Mesenchymal stem cell (in vitro differentiated cells and primary cell): ENCODE measurements around the gene CNTNAP2.

ENCODE experiments used
- DNase-seq: peaks from one replicate; pipeline ENCODE4 v3.0.0-alpha.2; 2013
- H2AFZ ChIP-seq: one replicate; pipeline ENCODE4 v1.6.1; 2013; ENCODE audit warnings: low read depth, mild to moderate bottlenecking, control low read depth, inconsistent platforms, low read length, moderate library complexity
- H2AK5ac ChIP-seq: 2 replicates; pipeline ENCODE4 v1.6.1; 2013; ENCODE audit warnings: low read length, moderate library complexity, mild to moderate bottlenecking, inconsistent platforms; ENCODE audit not compliant: severe bottlenecking
- H2BK120ac ChIP-seq: one replicate; pipeline ENCODE4 v1.6.1; 2013; ENCODE audit warnings: low read depth, mild to moderate bottlenecking, inconsistent platforms, low read length, moderate library complexity
- H2BK12ac ChIP-seq, 2 experiments: one replicate each; pipeline ENCODE4 v1.6.1; 2013; ENCODE audit warnings: inconsistent platforms in 2 of 2, low read length in 2 of 2, mild to moderate bottlenecking in 2 of 2, moderate library complexity in 2 of 2, control low read depth in 1 of 2
- H2BK15ac ChIP-seq: one replicate; pipeline ENCODE4 v1.6.1; 2013; ENCODE audit warnings: mild to moderate bottlenecking, low read depth, inconsistent platforms; ENCODE audit not compliant: poor library complexity, severe bottlenecking
- H2BK5ac ChIP-seq: 2 replicates; pipeline ENCODE4 v1.6.1; 2013; ENCODE audit warnings: low read depth, mild to moderate bottlenecking, low read length, control low read depth, inconsistent platforms; ENCODE audit not compliant: poor library complexity, severe bottlenecking
- H3K14ac ChIP-seq, 2 experiments: one replicate each; pipeline ENCODE4 v1.6.1; 2013; ENCODE audit warnings: inconsistent platforms in 2 of 2, low read length in 2 of 2, control low read depth in 1 of 2, mild to moderate bottlenecking in 1 of 2, moderate library complexity in 1 of 2
- H3K18ac ChIP-seq, 2 experiments: one replicate each; pipeline ENCODE4 v1.6.1; 2013; ENCODE audit warnings: inconsistent platforms in 2 of 2, low read length in 2 of 2, control low read depth in 1 of 2, low read depth in 1 of 2, mild to moderate bottlenecking in 1 of 2
- H3K23ac ChIP-seq, 2 experiments: one replicate each; pipeline ENCODE4 v1.6.1; 2013; ENCODE audit warnings: inconsistent platforms in 2 of 2, low read length in 2 of 2, mild to moderate bottlenecking in 2 of 2, moderate library complexity in 2 of 2, control low read depth in 1 of 2
- H3K27ac ChIP-seq: 2 replicates; pipeline ENCODE4 v1.5.1; 2013; ENCODE audit warnings: mild to moderate bottlenecking, moderate library complexity, low read length, control low read depth, inconsistent platforms; ENCODE audit not compliant: poor library complexity, severe bottlenecking
- H3K27me3 ChIP-seq, 2 experiments: 2 replicates each; pipeline versions ENCODE4 v1.6.1 to v1.7.0; 2013; ENCODE audit warnings: low read length in 2 of 2, mild to moderate bottlenecking in 2 of 2, moderate library complexity in 2 of 2, control low read depth in 1 of 2, inconsistent platforms in 1 of 2; ENCODE audit not compliant: control insufficient read depth in 1 of 2, insufficient read depth in 1 of 2
- H3K36me3 ChIP-seq, 2 experiments: 2 replicates each; pipeline versions ENCODE4 v1.6.1 to v1.7.0; 2013; ENCODE audit warnings: low read length in 2 of 2, control low read depth in 1 of 2, inconsistent platforms in 1 of 2, low read depth in 1 of 2, mild to moderate bottlenecking in 1 of 2; ENCODE audit not compliant: insufficient read depth in 2 of 2, control insufficient read depth in 1 of 2
- H3K4ac ChIP-seq, 2 experiments: one replicate each; pipeline ENCODE4 v1.6.1; 2013; ENCODE audit warnings: inconsistent platforms in 2 of 2, low read length in 2 of 2, mild to moderate bottlenecking in 2 of 2, moderate library complexity in 2 of 2, control low read depth in 1 of 2, low read depth in 1 of 2
- H3K4me1 ChIP-seq: 2 replicates; pipeline ENCODE4 v1.6.1; 2013; ENCODE audit warnings: low read depth, low read length, control low read depth; ENCODE audit not compliant: control insufficient read depth, insufficient read depth
- H3K4me2 ChIP-seq: 2 replicates; pipeline ENCODE4 v1.6.1; 2013; ENCODE audit warnings: low read length, mild to moderate bottlenecking, inconsistent platforms; ENCODE audit not compliant: poor library complexity, severe bottlenecking
- H3K4me3 ChIP-seq, 2 experiments: 2 replicates each; pipeline versions ENCODE4 v1.5.1 to v1.7.0; 2013; ENCODE audit warnings: low read length in 2 of 2, mild to moderate bottlenecking in 2 of 2, control low read depth in 1 of 2, low read depth in 1 of 2; ENCODE audit not compliant: insufficient read depth in 1 of 2
- H3K79me1 ChIP-seq: replicated peaks from 2 replicates; pipeline ENCODE4 v1.6.1; 2013; ENCODE audit warnings: mild to moderate bottlenecking, control low read depth, low read length, inconsistent platforms; ENCODE audit not compliant: poor library complexity, severe bottlenecking
- H3K9ac ChIP-seq: 2 replicates; pipeline ENCODE4 v1.7.0; 2013; ENCODE audit warnings: mild to moderate bottlenecking, low read length, moderate library complexity
- H3K9me3 ChIP-seq: 2 replicates; pipeline ENCODE4 v1.7.0; 2013; ENCODE audit warnings: mild to moderate bottlenecking, low read length; ENCODE audit not compliant: control insufficient read depth
- H4K8ac ChIP-seq: one replicate; pipeline ENCODE4 v1.6.1; 2013; ENCODE audit warnings: inconsistent platforms, mild to moderate bottlenecking, low read length, moderate library complexity
- H4K91ac ChIP-seq: one replicate; pipeline ENCODE4 v1.6.1; 2013; ENCODE audit warnings: mild to moderate bottlenecking, low read length, inconsistent platforms
- WGBS: methylation state at CpG from one replicate; pipeline ENCODE4 v1.1.7; 2013; ENCODE audit warnings: mixed read lengths; 5-methylcytosine and 5-hydroxymethylcytosine counted together

CNTNAP2 gene

GRCh38 chr7:148379677-148380076, 2263.1 kb downstream of the CNTNAP2 start:
- Histone ChIP-seq H2BK12ac (no peak overlapping the region), H3K4me1 (no peaks in the 10 kb centered on the region), H3K4ac (no peak overlapping the region), H3K79me1 (no peaks in the 10 kb centered on the region), H2BK5ac (no peak overlapping the region), H2AFZ (no peak overlapping the region), H3K4me2 (no peak overlapping the region), H3K27me3 (peaks cover 0 to 2% of the 10 kb centered on the region in 2 experiments), H3K18ac (no peak overlapping the region), H3K36me3 (no peaks in the 10 kb centered on the region), H3K4me3 (no peak overlapping the region), H3K14ac (no peak overlapping the region), H4K91ac (no peak overlapping the region), H2AK5ac (no peak overlapping the region), H3K9ac (no peak overlapping the region), H3K9me3 (peaks cover 3% of the 10 kb centered on the region), H3K23ac (no peak overlapping the region), H2BK15ac (no peak overlapping the region), H2BK120ac (no peak overlapping the region), H4K8ac (no peak overlapping the region), H3K27ac (no peak overlapping the region)
- 80% methylated on average over 6 of the region's 9 CpGs for WGBS
- DNase-seq: no peak

- H2BK15ac ChIP-seq: no peak overlapping the region
- H3K9me3 ChIP-seq: peaks cover 3% of the 10 kb centered on the region
- H2BK12ac ChIP-seq: no peak overlapping the region
- no peak overlapping the region for H3K18ac ChIP-seq
- H2BK5ac ChIP-seq: no peak overlapping the region
- H3K36me3 ChIP-seq: no peaks in the 10 kb centered on the region
- no peaks in the 10 kb centered on the region for H3K4me1 ChIP-seq
- peaks cover 0 to 2% of the 10 kb centered on the region in 2 experiments for H3K27me3 ChIP-seq
- no peak overlapping the region for H3K14ac ChIP-seq
- no peak overlapping the region for H2AFZ ChIP-seq
- no peak overlapping the region for H4K91ac ChIP-seq
- no peak overlapping the region for H3K4ac ChIP-seq
- no peak for DNase-seq
- H2AK5ac ChIP-seq: no peak overlapping the region
- H3K79me1 ChIP-seq: no peaks in the 10 kb centered on the region
- H4K8ac ChIP-seq: no peak overlapping the region
- H3K4me3 ChIP-seq: no peak overlapping the region
- no peak overlapping the region for H2BK120ac ChIP-seq
- H3K4me2 ChIP-seq: no peak overlapping the region
- H3K9ac ChIP-seq: no peak overlapping the region
- no peak overlapping the region for H3K27ac ChIP-seq
- H3K23ac ChIP-seq: no peak overlapping the region
- WGBS: 77% methylated on average over 13 of the region's 13 CpGs
Measured at GRCh38 chr7:148380596-148381419, 2264.2 kb downstream of the CNTNAP2 start.

- WGBS: 79% methylated on average over 8 of the region's 8 CpGs
- H4K91ac ChIP-seq: no peak overlapping the region
- no peak overlapping the region for H3K23ac ChIP-seq
- no peak overlapping the region for H3K18ac ChIP-seq
- no peaks in the 10 kb centered on the region for H3K4me1 ChIP-seq
- H3K4me2 ChIP-seq: no peak overlapping the region
- no peak for DNase-seq
- no peak overlapping the region for H2BK5ac ChIP-seq
- no peak overlapping the region for H3K27ac ChIP-seq
- no peak overlapping the region for H3K14ac ChIP-seq
- H3K9ac ChIP-seq: no peak overlapping the region
- H3K4me3 ChIP-seq: no peak overlapping the region
- no peak overlapping the region for H2AK5ac ChIP-seq
- no peaks in the 10 kb centered on the region for H3K36me3 ChIP-seq
- no peak overlapping the region for H2AFZ ChIP-seq
- H4K8ac ChIP-seq: no peak overlapping the region
- peaks cover 3% of the 10 kb centered on the region for H3K9me3 ChIP-seq
- H3K4ac ChIP-seq: no peak overlapping the region
- H3K27me3 ChIP-seq: peaks cover 0 to 2% of the 10 kb centered on the region in 2 experiments
- H2BK12ac ChIP-seq: no peak overlapping the region
- no peak overlapping the region for H2BK15ac ChIP-seq
- H2BK120ac ChIP-seq: no peak overlapping the region
- no peaks in the 10 kb centered on the region for H3K79me1 ChIP-seq
Measured at GRCh38 chr7:148382596-148382995, 2266.0 kb downstream of the CNTNAP2 start.

- H2BK12ac ChIP-seq: no peak overlapping the region
- no peak overlapping the region for H3K27ac ChIP-seq
- H3K36me3 ChIP-seq: no peaks in the 10 kb centered on the region
- no peak for DNase-seq
- H2BK120ac ChIP-seq: no peak overlapping the region
- WGBS: 91% methylated on average over 14 of the region's 14 CpGs
- no peak overlapping the region for H2AFZ ChIP-seq
- H3K4ac ChIP-seq: no peak overlapping the region
- no peak overlapping the region for H3K23ac ChIP-seq
- H2AK5ac ChIP-seq: no peak overlapping the region
- no peak overlapping the region for H3K14ac ChIP-seq
- no peak overlapping the region for H3K18ac ChIP-seq
- H2BK15ac ChIP-seq: no peak overlapping the region
- H3K4me1 ChIP-seq: no peaks in the 10 kb centered on the region
- no peaks in the 10 kb centered on the region for H3K27me3 ChIP-seq
- H3K9me3 ChIP-seq: peaks cover 3% of the 10 kb centered on the region
- no peak overlapping the region for H4K91ac ChIP-seq
- H4K8ac ChIP-seq: no peak overlapping the region
- H3K79me1 ChIP-seq: no peaks in the 10 kb centered on the region
- H3K4me2 ChIP-seq: no peak overlapping the region
- H2BK5ac ChIP-seq: no peak overlapping the region
- H3K9ac ChIP-seq: no peak overlapping the region
- H3K4me3 ChIP-seq: no peak overlapping the region
Measured at GRCh38 chr7:148383651-148384050, 2267.1 kb downstream of the CNTNAP2 start.
